Stimulated activated effector memory CD8-positive, alpha-beta T cell treated with anti-CD3 and anti-CD28 coated beads, Interleukin-12 subunit alpha, Interleukin-12 subunit beta, amount 100 ng/mL, for 72 hours (primary cell): ENCODE data around the gene NUMB.
"Not testable (repeated sequence)": the region's sequence is repeated elsewhere in the genome, so short reads cannot be mapped to it uniquely, and the experiment has no call there.

Experiments
- ATAC-seq: fragments of 150-1000 bp; cut with Tn5 transposase; 2 replicates; pipeline ENCODE4 v1.10.0; 2021
- DNase-seq, 2 donors: peaks; one replicate each; pipeline ENCODE4 v3.0.0; 2021 to 2022; ENCODE audit warnings: low spot score in 2 of 2
- H3K27ac Mint-ChIP-seq: one replicate; pipeline ENCODE4 v1.8.0; 2022; ENCODE audit warnings: mild to moderate bottlenecking, mixed read lengths
- H3K36me3 Mint-ChIP-seq: one replicate; pipeline ENCODE4 v1.8.0; 2022; ENCODE audit warnings: mild to moderate bottlenecking, mixed read lengths
- H3K4me1 Mint-ChIP-seq: one replicate; pipeline ENCODE4 v1.8.0; 2022; ENCODE audit warnings: mixed read lengths
- H3K4me3 Mint-ChIP-seq: one replicate; pipeline ENCODE4 v1.8.0; 2022; ENCODE audit warnings: mild to moderate bottlenecking, mixed read lengths
- H3K9me3 Mint-ChIP-seq: one replicate; pipeline ENCODE4 v1.8.0; 2022; ENCODE audit warnings: mixed read lengths

NUMB gene

DNA sequence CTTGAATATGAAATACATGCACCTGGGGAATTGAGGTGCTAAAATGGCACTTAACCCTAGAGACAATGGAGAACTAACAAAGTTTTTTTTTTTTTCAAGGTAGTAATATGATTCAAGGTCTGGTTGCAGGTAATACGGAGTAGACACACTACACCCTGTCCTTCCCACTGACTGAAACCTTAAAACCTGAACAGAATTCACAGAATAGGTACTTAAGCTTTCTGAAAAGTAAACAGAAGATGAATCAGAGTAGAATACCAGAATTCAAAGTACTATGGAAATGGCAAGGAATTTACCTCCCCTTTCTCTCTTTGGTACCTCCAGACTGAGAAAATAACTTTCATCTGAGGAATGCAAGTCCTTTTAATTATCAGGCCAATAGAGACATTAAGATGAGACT, 133.8 kb downstream of the NUMB start:
- Mint-ChIP-seq H3K4me1 (peaks cover 15% of the 10 kb centered on the region), H3K36me3 (peaks cover 4% of the 10 kb centered on the region), H3K4me3 (no peak overlapping the region), H3K27ac (no peak overlapping the region), H3K9me3 (no peaks in the 10 kb centered on the region)
- ATAC-seq (no peak), DNase-seq (no peak)

- DNase-seq (no peak), ATAC-seq (no peak)
- Mint-ChIP-seq H3K4me3 (no peak overlapping the region), H3K9me3 (no peaks in the 10 kb centered on the region), H3K4me1 (peaks cover 15% of the 10 kb centered on the region), H3K27ac (no peak overlapping the region), H3K36me3 (peaks cover 5% of the 10 kb centered on the region)
These were observed 134.4 kb downstream of the NUMB start for GRCh38 chr14:73323896-73324399.

GRCh38 chr14:73313151-73313550, 145.2 kb downstream of the NUMB start:
- no peak overlapping the region for H3K27ac Mint-ChIP-seq
- H3K4me1 Mint-ChIP-seq, result no peaks in the 10 kb centered on the region
- H3K9me3 Mint-ChIP-seq, result no peaks in the 10 kb centered on the region

GRCh38 chr14:73312687-73313086, 145.7 kb downstream of the NUMB start:
- no peak overlapping the region for H3K4me3 Mint-ChIP-seq
- H3K27ac Mint-ChIP-seq, result no peak overlapping the region
- no peaks in the 10 kb centered on the region for H3K9me3 Mint-ChIP-seq
- H3K36me3 Mint-ChIP-seq, result no peaks in the 10 kb centered on the region
- DNase-seq (no peak), ATAC-seq (no peak)
- no peaks in the 10 kb centered on the region for H3K4me1 Mint-ChIP-seq

More at GRCh38 chr14:73313151-73313550, 145.2 kb downstream of the NUMB start:
- ATAC-seq (no peak), DNase-seq (no peak)
- no peaks in the 10 kb centered on the region for H3K36me3 Mint-ChIP-seq
- H3K4me3 Mint-ChIP-seq, result no peak overlapping the region

- H3K36me3 Mint-ChIP-seq, result no peaks in the 10 kb centered on the region
- DNase-seq (no peak), ATAC-seq (no peak)
- H3K27ac Mint-ChIP-seq, result no peak overlapping the region
- peaks cover 5% of the 10 kb centered on the region for H3K4me1 Mint-ChIP-seq
- no peak overlapping the region for H3K4me3 Mint-ChIP-seq
- no peaks in the 10 kb centered on the region for H3K9me3 Mint-ChIP-seq
These were observed 146.7 kb downstream of the NUMB start for GRCh38 chr14:73311708-73312030.

DNA sequence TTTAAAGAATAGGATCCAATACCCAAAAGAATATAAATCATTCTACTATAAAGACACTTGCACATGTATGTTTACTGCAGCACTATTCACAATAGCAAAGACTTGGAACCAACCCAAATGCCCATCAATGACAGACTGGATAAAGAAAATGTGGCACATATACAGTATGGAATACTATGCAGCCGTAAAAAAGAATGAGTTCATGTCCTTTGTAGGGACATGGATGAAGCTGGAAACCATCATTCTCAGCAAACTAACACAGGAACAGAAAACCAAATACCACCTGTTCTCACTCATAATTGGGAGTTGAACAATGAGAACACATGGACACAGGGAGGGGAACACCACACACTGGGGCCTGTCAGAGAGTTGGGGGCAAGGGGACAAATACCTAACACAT, 149.1 kb downstream of the NUMB start:
- not testable (repeated sequence) for H3K9me3 Mint-ChIP-seq, H3K36me3 Mint-ChIP-seq, DNase-seq, H3K27ac Mint-ChIP-seq, H3K4me3 Mint-ChIP-seq, ATAC-seq, H3K4me1 Mint-ChIP-seq

DNA sequence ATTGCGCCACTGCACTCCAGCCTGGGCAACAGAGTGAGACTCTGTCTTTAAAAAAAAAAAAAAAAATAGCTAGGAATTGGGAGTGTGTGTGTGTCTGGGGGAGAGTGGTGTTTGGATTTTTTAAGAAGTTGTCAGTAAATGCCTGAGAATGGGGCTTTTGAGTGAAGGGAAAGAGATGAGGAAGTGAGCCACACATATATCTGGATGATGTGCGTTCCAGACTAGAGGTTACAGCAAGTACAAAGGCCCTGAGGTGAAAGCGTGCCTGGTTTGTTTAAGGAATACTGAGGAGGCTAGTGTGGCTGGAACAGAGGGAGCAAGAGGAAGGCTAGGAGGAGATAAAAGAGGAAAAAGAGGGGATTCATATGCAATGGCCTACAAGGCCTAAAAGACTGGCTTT, 151.1 kb downstream of the NUMB start:
- DNase-seq (no peak), ATAC-seq (no peak)
- Mint-ChIP-seq H3K4me1 (peaks cover 5% of the 10 kb centered on the region), H3K4me3 (no peak overlapping the region), H3K36me3 (no peaks in the 10 kb centered on the region), H3K27ac (no peak overlapping the region), H3K9me3 (no peaks in the 10 kb centered on the region)

DNA sequence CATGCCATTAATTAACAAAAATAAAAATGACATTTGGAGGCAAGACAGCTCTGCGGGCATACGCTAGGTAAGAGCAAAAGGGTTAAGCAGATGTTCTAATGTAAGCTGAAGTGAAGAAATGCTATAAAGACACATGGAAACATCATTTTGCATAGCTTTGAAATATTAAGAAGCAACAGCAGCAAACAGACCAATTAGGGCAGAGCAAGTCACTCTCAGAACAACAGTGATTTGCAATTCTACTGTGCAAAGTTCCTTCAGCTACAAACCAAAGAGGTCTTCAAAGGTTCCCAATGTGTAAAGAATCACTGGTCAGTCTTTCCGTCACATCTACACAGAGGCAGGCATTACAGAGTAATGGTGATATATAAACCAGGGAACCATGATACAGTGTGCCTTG, 152.8 kb downstream of the NUMB start:
- Mint-ChIP-seq H3K4me1 (peaks cover 5% of the 10 kb centered on the region), H3K9me3 (no peaks in the 10 kb centered on the region), H3K36me3 (no peaks in the 10 kb centered on the region), H3K27ac (no peak overlapping the region), H3K4me3 (no peak overlapping the region)
- no peak for ATAC-seq
- DNase-seq, result no peak

GRCh38 chr14:73295198-73295796, 163.0 kb downstream of the NUMB start:
- DNase-seq, result no peak
- peaks cover 47% of the 10 kb centered on the region for H3K36me3 Mint-ChIP-seq
- H3K4me3 Mint-ChIP-seq, result no peak overlapping the region
- ATAC-seq, result no peak
- no peaks in the 10 kb centered on the region for H3K9me3 Mint-ChIP-seq
- peaks cover 18% of the 10 kb centered on the region for H3K4me1 Mint-ChIP-seq
- H3K27ac Mint-ChIP-seq, result no peak overlapping the region

DNA sequence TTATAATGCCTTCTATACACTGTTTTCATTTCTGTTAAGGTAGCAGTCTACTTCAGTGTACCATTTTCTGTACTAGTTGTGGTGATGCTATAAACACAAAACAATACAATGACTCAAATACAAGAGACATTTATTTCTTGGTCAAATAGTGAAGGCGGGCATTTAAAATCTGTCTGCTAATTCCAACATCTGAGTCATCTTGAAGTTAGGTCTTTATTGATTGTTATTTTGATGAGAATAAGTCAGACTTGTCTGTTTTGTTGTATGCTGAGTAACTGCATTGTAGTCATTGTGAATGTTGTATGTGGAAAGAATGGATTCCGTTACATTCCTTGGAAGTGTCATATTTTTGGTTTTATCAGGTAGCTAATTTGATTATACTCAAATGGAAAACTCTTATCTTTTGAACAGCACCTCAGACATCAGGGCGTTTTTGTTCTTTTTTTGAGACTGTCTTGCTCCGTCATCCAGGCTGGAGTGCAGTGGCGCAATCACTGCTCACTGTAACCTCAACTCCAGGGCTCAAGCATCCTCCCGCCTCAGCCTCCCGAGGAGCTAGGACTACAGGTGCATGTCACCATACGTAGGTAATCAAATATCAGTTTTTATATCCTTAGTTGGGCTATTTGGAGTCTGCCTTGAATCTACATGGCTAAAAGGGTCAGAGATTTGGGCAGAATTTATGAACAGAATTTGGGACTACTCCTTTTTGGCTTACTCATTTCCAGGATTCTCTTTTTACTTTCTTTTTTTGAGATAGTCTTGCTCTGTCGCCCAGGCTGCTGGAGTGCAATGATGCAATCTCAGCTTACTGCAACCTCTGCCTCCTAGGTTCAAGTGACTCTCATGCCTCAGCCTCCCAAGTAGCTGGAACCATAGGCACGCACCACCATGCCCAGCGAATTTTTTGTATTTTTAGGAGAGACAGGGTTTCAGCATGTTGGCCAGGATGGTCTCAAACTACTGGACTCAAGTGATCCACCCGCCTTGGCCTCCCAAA, 164.3 kb downstream of the NUMB start:
- Mint-ChIP-seq H3K36me3 (peaks cover 51% of the 10 kb centered on the region), H3K9me3 (no peaks in the 10 kb centered on the region), H3K4me1 (peaks cover 28% of the 10 kb centered on the region), H3K27ac (no peak overlapping the region), H3K4me3 (no peak overlapping the region)
- DNase-seq (no peak), ATAC-seq (peak; percentile 45)

- no peaks in the 10 kb centered on the region for H3K9me3 Mint-ChIP-seq
- H3K4me3 Mint-ChIP-seq, result no peak overlapping the region
- peaks cover 57% of the 10 kb centered on the region for H3K36me3 Mint-ChIP-seq
- DNase-seq, result no peak
- ATAC-seq, result peak; percentile 94
- no peak overlapping the region for H3K27ac Mint-ChIP-seq
- H3K4me1 Mint-ChIP-seq, result peaks cover 31% of the 10 kb centered on the region
These were observed 168.1 kb downstream of the NUMB start for GRCh38 chr14:73290279-73290678.

GRCh38 chr14:73289729-73290128, 168.6 kb downstream of the NUMB start:
- peaks cover 31% of the 10 kb centered on the region for H3K4me1 Mint-ChIP-seq
- no peak overlapping the region for H3K4me3 Mint-ChIP-seq
- DNase-seq (no peak), ATAC-seq (no peak)
- H3K9me3 Mint-ChIP-seq, result no peaks in the 10 kb centered on the region
- H3K27ac Mint-ChIP-seq, result no peak overlapping the region
- H3K36me3 Mint-ChIP-seq, result peaks cover 61% of the 10 kb centered on the region

DNA sequence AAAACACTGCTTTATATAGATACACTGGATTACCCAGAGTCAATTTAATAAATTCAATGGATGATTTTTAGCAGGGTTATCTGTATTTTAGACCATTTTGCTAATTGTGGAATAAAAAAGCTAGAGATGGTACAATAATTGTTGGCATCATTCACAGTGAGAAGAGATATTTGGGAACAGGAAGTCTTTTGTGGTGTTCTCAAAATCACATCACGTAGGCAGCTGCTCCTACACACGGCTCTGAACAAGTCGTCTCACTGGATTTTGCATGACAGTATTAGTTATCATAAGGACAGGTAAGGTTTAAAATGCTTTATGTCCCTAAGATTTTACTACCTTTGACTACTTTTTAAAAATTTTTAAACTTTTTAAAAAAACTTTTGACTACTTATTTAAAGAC, 169.0 kb downstream of the NUMB start:
- DNase-seq (no peak), ATAC-seq (no peak)
- Mint-ChIP-seq H3K36me3 (peaks cover 65% of the 10 kb centered on the region), H3K4me3 (no peak overlapping the region), H3K4me1 (peaks cover 31% of the 10 kb centered on the region), H3K27ac (no peak overlapping the region), H3K9me3 (no peaks in the 10 kb centered on the region)

DNA sequence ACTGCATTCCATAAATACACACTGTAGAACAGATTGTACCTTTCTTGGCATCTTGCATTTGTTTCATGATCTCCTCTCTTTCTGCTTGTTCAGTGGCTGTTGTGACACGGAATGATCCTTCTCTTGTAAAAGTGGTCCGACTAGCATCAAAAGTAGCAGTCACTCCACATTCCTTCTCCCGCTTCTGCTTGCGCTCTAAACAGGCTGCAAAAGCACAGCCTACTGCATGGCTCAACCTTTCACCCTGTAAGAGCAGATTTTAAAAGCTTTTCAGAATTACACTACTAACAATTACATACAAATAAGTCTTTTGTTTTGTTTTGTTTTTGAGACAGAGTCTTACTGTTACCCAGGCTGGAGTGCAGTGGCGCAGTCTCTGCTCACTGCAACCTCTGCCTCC, 171.3 kb downstream of the NUMB start:
- peaks cover 63% of the 10 kb centered on the region for H3K36me3 Mint-ChIP-seq
- H3K27ac Mint-ChIP-seq, result peak overlapping the region; percentile 50

DNA sequence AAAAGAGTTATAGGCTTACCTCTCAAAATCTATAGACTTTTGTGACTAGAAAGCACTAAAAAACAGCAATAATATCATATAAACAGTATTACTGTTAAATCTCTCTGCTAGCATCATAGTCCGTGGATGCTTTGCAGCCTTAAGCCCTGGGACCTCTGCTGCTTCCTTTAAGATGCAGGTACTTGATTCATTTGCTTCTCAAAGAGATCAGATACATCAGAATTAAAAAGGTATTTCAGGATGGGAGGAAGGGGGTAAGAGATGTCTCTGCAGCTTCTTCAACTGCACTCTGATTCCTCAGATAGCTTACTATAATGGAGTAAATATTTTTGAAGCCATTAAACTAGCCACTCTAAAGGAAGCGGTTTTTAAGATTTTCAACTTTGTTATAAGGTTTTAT, 171.7 kb downstream of the NUMB start:
- Mint-ChIP-seq H3K9me3 (no peaks in the 10 kb centered on the region), H3K36me3 (peaks cover 63% of the 10 kb centered on the region), H3K4me1 (peaks cover 20% of the 10 kb centered on the region), H3K27ac (no peak overlapping the region), H3K4me3 (no peak overlapping the region)
- DNase-seq, result no peak
- ATAC-seq, result no peak

More for the DNA sequence above, 171.3 kb downstream of the NUMB start:
- Mint-ChIP-seq H3K4me1 (peaks cover 20% of the 10 kb centered on the region), H3K9me3 (no peaks in the 10 kb centered on the region), H3K4me3 (no peak overlapping the region)
- DNase-seq, result no peak
- ATAC-seq, result no peak

DNA sequence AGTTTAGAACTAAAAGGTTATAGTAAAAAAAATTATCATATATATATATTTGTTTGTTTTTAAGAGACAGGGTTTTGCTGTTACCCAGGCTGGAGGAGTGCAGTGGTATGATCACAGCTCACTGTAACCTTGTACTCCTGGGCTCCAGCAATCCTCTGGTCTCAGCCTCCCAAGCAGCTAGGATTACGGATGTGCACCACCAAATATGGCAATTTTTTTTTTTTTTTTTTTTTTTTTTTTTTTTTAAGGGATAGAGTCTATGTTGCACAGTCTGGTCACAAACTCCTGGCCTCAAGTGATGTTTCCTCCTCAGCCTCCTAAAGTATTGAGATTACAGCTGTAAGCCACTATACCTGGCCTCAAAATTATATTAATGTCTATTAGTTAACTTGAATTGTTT, 172.4 kb downstream of the NUMB start:
- H3K36me3 Mint-ChIP-seq, result peaks cover 67% of the 10 kb centered on the region
- H3K9me3 Mint-ChIP-seq, result no peaks in the 10 kb centered on the region
- peaks cover 19% of the 10 kb centered on the region for H3K4me1 Mint-ChIP-seq
- no peak overlapping the region for H3K4me3 Mint-ChIP-seq
- ATAC-seq (no peak), DNase-seq (no peak)
- no peak overlapping the region for H3K27ac Mint-ChIP-seq
